Cardiac muscle cell (in vitro differentiated cells and primary cell): ENCODE data around the gene CAMK2B. TPM values are rescaled to one million over a fixed set of nuclear protein-coding genes. Genes with fewer than 3 reads are reported as not detected.

Experiments used
- DNase-seq, 2 donors: peaks; one replicate each; pipeline versions ENCODE4 v3.0.0 to v3.0.0-alpha.2; 2010 to 2017; ENCODE audit warnings: low read depth in 1 of 2, low spot score in 1 of 2
- H3K27ac ChIP-seq: fragments of 200-600 bp; sonication (generic); 2 replicates; pipeline ENCODE4 v1.5.1; 2016
- H3K27me3 ChIP-seq: fragments of 200-600 bp; sonication (generic); 2 replicates; pipeline ENCODE4 v1.6.0; 2016; ENCODE audit warnings: control low read depth
- H3K36me3 ChIP-seq: fragments of 200-600 bp; sonication (generic); 2 replicates; pipeline ENCODE4 v1.5.1; 2016; ENCODE audit warnings: control low read depth
- H3K4me1 ChIP-seq: fragments of 200-600 bp; sonication (generic); 2 replicates; pipeline ENCODE4 v1.8.1; 2017; ENCODE audit warnings: low read depth, mild to moderate bottlenecking, mixed run types
- H3K4me3 ChIP-seq: fragments of 200-600 bp; sonication (generic); 2 replicates; pipeline ENCODE4 v1.5.1; 2016; ENCODE audit warnings: mild to moderate bottlenecking
- H3K9me3 ChIP-seq: fragments of 200-600 bp; sonication (generic); 2 replicates; pipeline ENCODE4 v1.5.1; 2017; ENCODE audit warnings: low read depth, mild to moderate bottlenecking, control low read depth
- polyA plus RNA-seq: library from polyadenylated mRNA; unstranded; fragments of >200 nt; fragmentation: Nextera tagmentation; extraction: Ambion mirVana; gene quantifications from 2 replicates; pipeline ENCODE4 v1.2.1, GENCODE V29; 2016
- total RNA-seq: library from RNA; depleted of rRNA; stranded (reverse); fragments of >200 nt; gene quantifications from 2 replicates; pipeline ENCODE4 v1.2.3, GENCODE V29; 2016
- TF ChIP-seq, protein P1 (sequence below): IDR thresholded peaks from 2 replicates; pipeline ENCODE4 v1.5.1; 2012; ENCODE audit warnings: low read depth, mild to moderate bottlenecking, low read length

The CAMK2B gene
- total and polyA plus RNA-seq, 2 experiments from 2014 or later = 7.7 to 17.7 TPM

DNA sequence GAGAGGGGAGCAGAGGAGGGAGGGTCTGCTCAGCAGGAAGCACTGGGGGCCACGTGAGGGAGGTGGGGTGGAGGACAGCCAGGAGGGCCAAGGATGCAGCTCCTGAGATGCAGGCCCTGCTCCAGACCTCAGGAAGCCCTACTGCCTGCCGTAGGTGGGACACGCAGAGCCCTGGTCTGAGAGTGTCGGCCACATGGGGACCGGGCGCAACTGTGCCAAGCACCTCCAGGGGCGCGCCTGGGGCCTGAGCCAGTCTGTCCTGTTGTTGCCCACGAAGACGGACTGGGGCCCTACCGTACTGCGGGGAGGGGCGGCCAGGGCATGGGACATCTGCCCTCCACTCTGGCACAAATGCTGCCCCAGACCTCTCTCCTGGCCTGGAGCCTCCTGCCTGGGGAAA, 93.0 kb downstream of the CAMK2B start:
- TF ChIP-seq, protein P1, sequence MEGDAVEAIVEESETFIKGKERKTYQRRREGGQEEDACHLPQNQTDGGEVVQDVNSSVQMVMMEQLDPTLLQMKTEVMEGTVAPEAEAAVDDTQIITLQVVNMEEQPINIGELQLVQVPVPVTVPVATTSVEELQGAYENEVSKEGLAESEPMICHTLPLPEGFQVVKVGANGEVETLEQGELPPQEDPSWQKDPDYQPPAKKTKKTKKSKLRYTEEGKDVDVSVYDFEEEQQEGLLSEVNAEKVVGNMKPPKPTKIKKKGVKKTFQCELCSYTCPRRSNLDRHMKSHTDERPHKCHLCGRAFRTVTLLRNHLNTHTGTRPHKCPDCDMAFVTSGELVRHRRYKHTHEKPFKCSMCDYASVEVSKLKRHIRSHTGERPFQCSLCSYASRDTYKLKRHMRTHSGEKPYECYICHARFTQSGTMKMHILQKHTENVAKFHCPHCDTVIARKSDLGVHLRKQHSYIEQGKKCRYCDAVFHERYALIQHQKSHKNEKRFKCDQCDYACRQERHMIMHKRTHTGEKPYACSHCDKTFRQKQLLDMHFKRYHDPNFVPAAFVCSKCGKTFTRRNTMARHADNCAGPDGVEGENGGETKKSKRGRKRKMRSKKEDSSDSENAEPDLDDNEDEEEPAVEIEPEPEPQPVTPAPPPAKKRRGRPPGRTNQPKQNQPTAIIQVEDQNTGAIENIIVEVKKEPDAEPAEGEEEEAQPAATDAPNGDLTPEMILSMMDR = no peak
- Histone ChIP-seq H3K36me3 (no peaks in the 10 kb centered on the region), H3K4me1 (no peaks in the 10 kb centered on the region), H3K9me3 (no peaks in the 10 kb centered on the region), H3K27me3 (no peaks in the 10 kb centered on the region), H3K27ac (no peak overlapping the region), H3K4me3 (no peak overlapping the region)
- DNase-seq = no peak

DNA sequence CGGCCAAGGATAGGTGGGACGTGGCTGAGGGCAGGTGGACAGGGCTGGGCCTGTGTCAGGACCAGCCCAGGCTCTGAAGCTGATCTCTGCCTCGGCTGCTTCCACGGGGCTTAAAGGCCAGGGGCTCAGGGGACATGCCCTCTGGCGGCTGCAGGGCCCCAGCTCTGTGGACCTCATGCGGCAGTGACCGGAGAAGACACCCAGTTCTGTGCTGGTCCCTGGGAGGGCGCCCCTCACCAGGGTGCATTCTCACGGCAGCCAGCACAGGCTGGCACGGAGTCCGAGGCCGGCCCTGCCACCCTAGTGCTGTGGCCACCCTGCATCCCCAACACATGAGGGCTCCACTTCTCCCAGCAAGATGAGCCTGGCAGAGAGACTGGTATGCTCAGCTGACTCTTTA, 94.3 kb downstream of the CAMK2B start:
- no peaks in the 10 kb centered on the region for H3K27me3 ChIP-seq
- no peak overlapping the region for H3K4me3 ChIP-seq
- TF ChIP-seq, protein P1 = no peak
- DNase-seq = no peak
- H3K36me3 ChIP-seq = no peaks in the 10 kb centered on the region
- H3K4me1 ChIP-seq = no peaks in the 10 kb centered on the region
- H3K9me3 ChIP-seq = no peaks in the 10 kb centered on the region
- H3K27ac ChIP-seq = no peak overlapping the region

DNA sequence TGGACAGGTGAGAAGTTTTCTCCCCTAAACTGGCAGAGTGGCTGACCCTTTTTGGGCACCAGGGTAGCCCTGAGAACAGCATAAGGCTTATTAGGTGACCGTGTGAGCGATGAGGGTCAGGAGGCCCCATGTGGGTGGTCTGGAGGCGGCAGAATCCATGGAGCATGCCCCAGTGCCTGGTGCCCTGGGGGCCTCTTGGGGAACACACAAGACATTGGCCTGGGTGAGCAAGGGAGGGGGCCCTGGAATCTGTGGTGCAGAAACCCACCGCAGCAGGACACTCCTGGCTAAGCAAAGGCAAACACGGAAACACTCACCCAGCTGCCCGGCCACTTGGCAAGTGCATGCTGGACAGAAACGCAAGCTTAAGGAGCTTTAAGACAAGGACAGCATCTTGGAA, 95.1 kb downstream of the CAMK2B start:
- Histone ChIP-seq H3K27me3 (no peaks in the 10 kb centered on the region), H3K27ac (no peak overlapping the region), H3K36me3 (no peaks in the 10 kb centered on the region), H3K4me3 (no peak overlapping the region), H3K4me1 (no peaks in the 10 kb centered on the region), H3K9me3 (no peaks in the 10 kb centered on the region)
- TF ChIP-seq, protein P1 = no peak
- no peak for DNase-seq

GRCh38 chr7:44229546-44230105, 95.8 kb downstream of the CAMK2B start:
- H3K27ac ChIP-seq = no peak overlapping the region
- no peak overlapping the region for H3K4me3 ChIP-seq
- no peaks in the 10 kb centered on the region for H3K27me3 ChIP-seq
- H3K36me3 ChIP-seq = no peaks in the 10 kb centered on the region
- H3K9me3 ChIP-seq = no peaks in the 10 kb centered on the region
- no peak for DNase-seq
- TF ChIP-seq, protein P1 = no peak
- H3K4me1 ChIP-seq = no peaks in the 10 kb centered on the region

- Histone ChIP-seq H3K9me3 (no peaks in the 10 kb centered on the region), H3K4me1 (peaks cover 1% of the 10 kb centered on the region), H3K27ac (no peak overlapping the region), H3K4me3 (no peak overlapping the region), H3K36me3 (no peaks in the 10 kb centered on the region), H3K27me3 (no peaks in the 10 kb centered on the region)
- TF ChIP-seq, protein P1 = no peak
- DNase-seq = no peak
These were observed 96.6 kb downstream of the CAMK2B start for GRCh38 chr7:44228571-44229350.
